IPS-NIHi11 (cell line): ENCODE results near the gene PI4K2A.
A peak's percentile ranks its signal among the peaks of the same experiment; 100 is the strongest.
"Not testable (repeated sequence)": the region's sequence is repeated elsewhere in the genome, so short reads cannot be mapped to it uniquely, and the experiment has no call there.

Experiments
- DNase-seq: peaks from one replicate; pipeline ENCODE4 v3.0.0; 2012; ENCODE audit warnings: mixed read lengths, low spot score

The PI4K2A gene

GRCh38 chr10:97632949-97633884, 7.3 kb upstream of the PI4K2A start, which contains the start of gene MORN4:
MORN4 (minus strand) TSS chr10:97633500; CDS start chr10:97619653, 13,847 bp downstream.
- DNase-seq: peak; percentile 96

DNA sequence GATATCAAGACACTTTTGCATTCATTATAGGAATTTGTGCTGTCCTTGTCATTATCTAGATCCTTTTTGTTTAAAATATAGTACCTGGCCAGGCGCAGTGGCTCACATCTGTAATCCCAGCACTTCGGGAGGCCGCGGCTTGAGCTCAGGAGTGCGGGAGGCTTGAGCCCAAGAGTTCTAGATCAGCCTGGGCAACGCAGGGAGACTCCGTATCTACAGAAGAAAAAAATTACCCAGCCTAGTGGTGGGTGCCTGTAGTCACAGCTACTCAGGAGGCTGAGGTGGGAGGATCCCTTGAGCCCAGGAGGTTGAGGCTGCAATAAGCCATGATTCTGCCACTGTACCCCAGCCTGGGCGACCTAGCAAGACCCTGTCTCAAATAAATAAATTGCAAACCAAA, 6.5 kb upstream of the PI4K2A start:
- no peak for DNase-seq

- no peak for DNase-seq
Observed at GRCh38 chr10:97635577-97635976, 4.9 kb upstream of the PI4K2A start.

- DNase-seq: not testable (repeated sequence)
Observed at GRCh38 chr10:97639090-97639489, 1.4 kb upstream of the PI4K2A start.

DNA sequence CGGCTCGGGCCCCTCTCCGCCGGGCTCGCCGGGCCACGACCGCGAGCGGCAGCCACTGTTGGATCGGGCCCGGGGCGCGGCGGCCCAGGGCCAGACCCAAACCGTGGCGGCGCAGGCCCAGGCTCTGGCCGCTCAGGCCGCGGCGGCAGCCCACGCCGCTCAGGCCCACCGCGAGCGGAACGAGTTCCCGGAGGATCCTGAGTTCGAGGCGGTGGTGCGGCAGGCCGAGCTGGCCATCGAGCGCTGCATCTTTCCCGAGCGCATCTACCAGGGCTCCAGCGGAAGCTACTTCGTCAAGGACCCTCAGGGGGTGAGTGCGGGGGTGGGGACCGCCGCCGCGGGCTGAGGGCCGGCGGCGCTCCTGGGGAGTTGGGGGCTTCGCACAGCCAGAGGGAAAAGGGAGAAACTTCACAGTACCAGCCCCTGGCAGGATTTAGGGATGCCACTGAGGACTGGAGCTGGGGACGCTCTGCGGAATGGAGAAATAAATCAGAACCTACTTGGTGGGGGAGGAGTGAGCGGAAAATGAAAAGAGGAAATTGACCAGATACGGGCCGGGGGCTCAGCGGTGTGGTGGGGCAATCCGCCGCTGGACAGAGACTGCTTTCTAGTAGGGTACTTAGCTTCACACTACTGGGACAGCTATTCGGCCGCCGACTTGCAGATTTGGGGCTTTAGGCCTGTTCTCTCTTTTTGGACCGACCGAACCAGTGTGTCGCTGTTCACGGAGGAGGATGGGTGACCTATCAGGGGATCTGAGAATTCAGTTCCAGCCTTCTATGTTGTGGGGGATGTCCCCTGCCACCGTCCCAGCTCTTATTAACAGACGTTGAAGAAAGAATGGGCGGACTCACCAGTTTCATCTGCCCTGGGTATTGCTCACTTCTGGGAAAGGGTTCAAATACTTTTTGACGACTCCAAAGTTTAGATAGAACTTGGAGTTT, 669 bp downstream of the PI4K2A start:
- DNase-seq: peak; percentile 62

DNA sequence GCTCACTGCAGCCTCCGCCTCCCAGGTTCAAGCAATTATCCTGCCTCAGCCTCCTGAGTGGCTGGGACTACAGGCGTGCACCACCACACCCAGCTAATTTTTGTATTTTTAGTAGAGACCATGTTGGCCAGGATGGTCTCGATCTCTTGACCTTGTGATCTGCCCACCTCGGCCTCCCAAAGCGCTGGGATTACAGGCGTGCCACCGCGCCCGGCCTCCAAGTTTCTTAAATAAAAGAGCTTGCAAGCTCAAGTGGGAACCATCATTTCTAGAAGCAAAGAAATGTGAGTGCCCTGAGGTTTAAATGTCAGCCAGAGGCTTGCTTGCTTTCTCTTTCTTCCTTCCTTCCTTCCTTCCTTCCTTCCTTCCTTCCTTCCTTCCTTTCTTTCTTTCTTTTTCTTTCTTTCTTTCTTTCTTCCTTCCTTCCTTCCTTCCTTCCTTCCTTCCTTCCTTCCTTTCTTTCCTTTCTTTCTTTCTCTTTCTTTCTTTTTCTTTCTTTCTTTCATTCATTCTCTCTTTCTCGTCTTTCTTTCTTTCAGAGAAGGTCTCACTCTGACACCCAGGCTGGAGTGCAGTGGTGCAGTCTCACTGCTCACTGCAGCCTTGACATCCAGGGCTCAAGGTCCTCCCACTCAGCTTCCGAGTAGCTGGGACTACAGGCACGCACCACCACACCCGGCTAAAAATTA, 2.1 kb downstream of the PI4K2A start:
- not testable (repeated sequence) for DNase-seq

DNA sequence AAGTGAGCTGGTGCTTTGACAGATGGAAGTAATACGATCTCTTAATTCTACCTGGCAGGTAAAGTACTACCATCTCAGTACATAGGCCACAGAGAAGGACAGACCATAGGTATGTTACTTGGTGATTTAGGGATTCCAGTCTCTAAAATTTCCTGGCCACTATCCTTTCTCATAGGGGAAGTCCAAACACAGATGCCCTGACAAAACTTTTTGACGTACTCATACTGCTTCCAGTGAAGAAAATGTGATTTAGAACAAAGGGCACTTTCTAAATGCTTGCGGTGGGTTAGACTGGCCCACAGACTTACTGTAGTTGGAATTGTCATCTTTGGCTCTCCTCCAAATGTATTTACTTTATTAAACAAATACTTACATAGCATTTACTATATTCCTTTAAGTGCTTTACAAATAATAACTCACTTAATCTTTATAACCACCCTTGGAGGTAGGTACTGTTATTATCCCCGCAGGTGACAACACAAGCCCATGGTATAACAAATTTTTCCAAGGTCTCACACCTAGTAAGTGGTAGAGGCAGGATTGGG, 3.0 kb downstream of the PI4K2A start:
- DNase-seq: no peak

DNA sequence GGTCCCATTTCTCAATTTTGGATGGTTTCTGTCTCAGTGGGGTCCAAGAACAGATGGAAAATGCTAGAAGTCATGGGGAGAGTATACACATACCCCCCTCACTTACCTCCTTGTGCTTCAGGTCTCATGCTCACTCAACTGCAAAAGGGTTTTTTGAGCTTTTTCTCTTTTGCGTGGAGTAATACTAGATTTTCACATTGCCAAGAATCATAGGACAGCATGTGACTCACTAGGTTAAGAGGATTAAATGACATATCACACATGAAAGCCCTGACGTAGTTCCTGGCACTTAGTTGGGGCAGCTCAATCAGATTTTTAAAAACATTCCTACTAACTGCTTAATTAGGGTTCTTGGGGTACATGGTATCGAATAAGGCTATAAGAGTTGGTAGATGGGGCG, 4.5 kb downstream of the PI4K2A start:
- no peak for DNase-seq

DNA sequence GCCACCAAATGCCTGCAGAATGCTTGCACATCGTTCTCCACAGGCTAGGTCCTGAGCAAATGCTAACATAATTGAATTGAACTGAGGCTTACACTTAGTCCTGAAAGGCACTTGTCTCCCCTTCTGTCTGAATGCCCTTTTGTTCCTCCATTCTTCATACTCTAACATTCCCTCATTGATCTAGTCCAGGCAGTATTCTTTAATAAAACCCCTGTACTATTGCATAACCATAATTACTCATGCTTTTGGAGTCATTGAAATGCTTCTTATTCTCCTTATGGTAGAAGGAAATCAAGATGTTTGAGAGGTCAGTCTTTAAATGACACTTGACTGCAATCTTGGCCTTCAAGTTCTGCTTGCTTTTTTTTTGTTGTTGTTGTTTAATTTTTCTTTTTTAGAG, 7.1 kb downstream of the PI4K2A start:
- no peak for DNase-seq

- DNase-seq: peak; percentile 14
Observed at GRCh38 chr10:97648562-97649404, 8.3 kb downstream of the PI4K2A start.

- not testable (repeated sequence) for DNase-seq
Observed at GRCh38 chr10:97649405-97649750, 8.9 kb downstream of the PI4K2A start.

- no peak for DNase-seq
Observed at GRCh38 chr10:97650726-97651125, 10.3 kb downstream of the PI4K2A start.

DNA sequence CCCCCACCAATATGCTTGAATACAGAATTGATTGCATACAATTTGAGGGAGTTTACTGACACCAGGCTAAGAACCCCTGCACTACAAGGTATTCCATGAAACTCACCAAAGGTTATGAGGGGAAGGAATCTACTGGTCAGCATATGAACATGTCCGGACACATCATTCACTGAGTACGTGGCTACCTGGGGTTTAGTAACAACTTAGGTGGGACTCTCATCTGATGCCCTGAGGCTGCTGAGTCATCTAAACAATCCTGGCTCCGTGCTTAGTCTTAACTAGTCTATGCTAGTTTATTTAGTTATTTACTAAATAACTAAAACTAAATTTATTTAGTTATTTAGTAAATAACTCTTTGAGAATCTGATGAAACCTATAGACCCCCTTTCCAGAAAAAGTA, 11.3 kb downstream of the PI4K2A start:
- DNase-seq: no peak

DNA sequence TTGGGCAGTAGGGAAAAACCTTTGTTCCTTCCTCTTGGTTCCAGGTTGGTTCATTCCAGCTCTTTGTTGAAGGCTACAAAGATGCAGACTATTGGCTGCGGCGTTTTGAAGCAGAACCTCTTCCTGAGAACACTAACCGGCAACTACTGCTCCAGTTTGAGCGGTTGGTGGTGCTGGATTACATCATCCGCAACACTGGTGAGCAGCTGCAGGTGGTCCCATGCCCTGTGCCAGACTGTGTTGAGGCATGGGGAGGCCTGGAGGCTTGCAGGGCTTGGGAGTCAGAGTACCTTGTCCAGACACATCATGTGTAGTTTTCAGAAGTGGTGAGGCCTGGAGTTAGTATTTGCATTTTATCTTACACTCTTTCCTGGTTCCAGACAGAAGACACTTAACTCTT, 16.3 kb downstream of the PI4K2A start:
- no peak for DNase-seq

- no peak for DNase-seq
Observed at GRCh38 chr10:97659589-97659988, 19.1 kb downstream of the PI4K2A start.

DNA sequence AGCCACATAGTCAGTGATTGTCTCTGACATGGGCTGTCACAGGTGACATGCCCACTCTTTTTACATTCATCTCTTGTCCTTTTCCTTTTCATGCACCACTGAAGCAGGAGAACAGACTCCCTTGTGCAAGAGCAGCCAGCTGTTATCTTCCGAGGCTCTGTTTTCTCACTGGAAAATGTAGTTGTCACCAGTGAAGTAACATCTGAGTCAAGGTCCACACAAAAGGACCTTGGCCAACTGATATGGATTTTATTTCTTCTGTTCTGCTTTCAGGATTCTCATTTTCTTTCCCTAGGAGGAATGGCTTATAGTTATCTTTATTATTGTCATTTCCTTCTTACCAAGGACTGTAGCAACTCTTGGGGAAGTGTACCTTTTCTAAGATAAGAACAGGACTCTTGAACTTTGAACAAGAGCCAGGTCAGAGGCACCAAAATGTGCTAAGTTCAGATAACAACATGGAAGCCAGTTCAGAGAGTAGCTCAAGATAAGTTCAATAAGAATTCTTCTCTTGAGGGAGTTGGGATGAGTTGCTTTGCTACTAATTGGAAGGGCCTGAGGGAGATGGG, 23.9 kb downstream of the PI4K2A start:
- no peak for DNase-seq

DNA sequence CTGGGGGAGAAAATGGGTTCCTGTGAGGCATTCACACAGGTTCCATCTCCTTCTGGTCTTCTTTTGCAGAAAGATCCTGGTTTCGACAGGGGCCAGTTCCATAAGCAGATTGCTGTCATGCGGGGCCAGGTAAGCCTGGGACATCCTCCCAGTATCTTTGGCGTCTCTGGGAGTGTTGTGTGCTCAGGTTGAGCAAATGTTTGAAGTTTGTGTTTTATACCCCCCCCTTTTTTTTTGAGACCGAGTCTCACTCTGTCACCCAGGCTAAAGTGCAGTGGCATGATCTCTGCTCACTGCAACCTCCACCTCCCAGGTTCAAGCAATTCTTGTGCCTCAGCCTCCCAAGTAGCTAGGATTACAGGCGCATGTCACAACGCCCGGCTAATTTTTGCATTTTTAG, 26.5 kb downstream of the PI4K2A start:
- DNase-seq: no peak

GRCh38 chr10:97667463-97667862, 27.0 kb downstream of the PI4K2A start:
- DNase-seq: no peak

GRCh38 chr10:97669571-97669970, 29.1 kb downstream of the PI4K2A start:
- DNase-seq: no peak

DNA sequence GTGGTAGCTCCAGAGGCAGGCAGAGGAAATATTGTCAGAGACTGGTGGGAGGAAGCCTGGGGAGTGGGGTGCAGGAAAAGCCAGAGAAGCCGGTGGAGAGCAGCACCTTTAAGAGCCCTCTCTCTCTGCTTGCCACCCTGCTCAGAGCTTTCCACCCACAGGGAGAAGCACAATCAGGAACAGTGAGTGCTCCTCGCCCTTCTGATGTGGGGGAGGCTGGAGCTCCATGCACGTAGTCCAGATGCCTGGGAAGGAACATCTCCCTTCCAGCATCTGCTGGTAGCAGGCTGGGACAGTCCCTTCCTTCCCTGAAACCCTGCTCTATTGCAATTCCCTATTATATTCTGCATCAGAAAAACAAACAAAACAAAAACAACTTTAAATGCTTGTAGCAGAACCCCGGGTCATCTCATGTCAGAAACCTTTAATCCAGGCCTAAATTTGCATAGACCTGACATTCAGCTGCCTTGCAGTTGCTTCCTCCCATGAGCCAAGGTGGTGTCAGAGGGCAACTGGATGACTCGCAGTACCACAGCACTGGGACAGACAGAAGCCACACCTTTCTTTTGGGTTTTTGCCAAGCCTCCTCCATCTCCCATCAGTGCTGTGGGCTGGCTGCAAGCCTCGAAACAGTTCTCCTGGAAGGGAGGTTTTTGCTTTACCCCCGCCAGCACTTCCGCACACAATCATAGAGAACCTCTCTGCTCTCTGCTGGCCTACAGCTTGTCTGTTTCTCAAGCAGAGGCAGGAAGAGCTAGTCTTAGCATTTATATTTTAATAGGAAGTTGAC, 33.5 kb downstream of the PI4K2A start:
- DNase-seq: no peak
